Activated CD4-positive, alpha-beta memory T cell treated with anti-CD3 and anti-CD28 coated beads for 36 hours (primary cell): ENCODE results near the gene ANKRD12. TPM values are rescaled to one million over a fixed set of nuclear protein-coding genes. Genes with fewer than 3 reads are reported as not detected.

Experiments used
- CTCF ChIA-PET: fragments of 350-600 bp; sonication (Branson Sonifier 250); formaldehyde crosslinking; loops from one replicate; lab custom pipeline; 2021; ENCODE audit warnings: antibody characterized with exemption, inconsistent platforms; lab: Charles Lee
- POLR2A ChIA-PET: fragments of 350-600 bp; sonication (Branson Sonifier 250); formaldehyde crosslinking; loops from one replicate; lab custom pipeline; 2021; ENCODE audit warnings: antibody characterized with exemption; lab: Charles Lee
- DNase-seq: peaks from one replicate; pipeline ENCODE4 v3.0.0-alpha.2; 2020
- H3K27ac Mint-ChIP-seq: one replicate; pipeline ENCODE4 v1.8.0; 2021; ENCODE audit warnings: mixed read lengths
- H3K27me3 Mint-ChIP-seq: one replicate; pipeline ENCODE4 v1.8.0; 2021; ENCODE audit warnings: mixed read lengths
- H3K36me3 Mint-ChIP-seq: one replicate; pipeline ENCODE4 v1.8.0; 2021; ENCODE audit warnings: mixed read lengths
- H3K4me1 Mint-ChIP-seq: one replicate; pipeline ENCODE4 v1.8.0; 2021; ENCODE audit warnings: low read depth, mixed read lengths
- H3K4me3 Mint-ChIP-seq: one replicate; pipeline ENCODE4 v1.8.0; 2021; ENCODE audit warnings: mild to moderate bottlenecking, mixed read lengths
- H3K9me3 Mint-ChIP-seq: one replicate; pipeline ENCODE4 v1.8.0; 2021; ENCODE audit warnings: mixed read lengths
- intact Hi-C: fragments of 100-400 bp; cut with micrococcal nuclease; formaldehyde crosslinking; loops from one replicate; pipeline ENCODE4 v1.15.1; 2023
- total RNA-seq, 2 experiments: library from RNA; stranded (reverse); gene quantifications; one replicate each; pipeline ENCODE4 v1.2.3, GENCODE V29; 2021

Gene ANKRD12
- total RNA-seq, 2 experiments from 2014 or later, result 77.8 to 83.9 TPM

GRCh38 chr18:9333441-9334328, 197.1 kb downstream of the ANKRD12 start:
- Mint-ChIP-seq H3K9me3 (peaks cover 2% of the 10 kb centered on the region), H3K27ac (peak overlapping the region; percentile 47), H3K4me1 (peaks cover 20% of the 10 kb centered on the region), H3K27me3 (peaks cover 6% of the 10 kb centered on the region), H3K4me3 (peak overlapping the region; percentile 83), H3K36me3 (no peaks in the 10 kb centered on the region)
- CTCF ChIA-PET, result interaction anchor here (0.6 to 2.8 kb wide), 9 partner anchors 10 to 284 kb away, joined by 3 to 11 read pairs (median 3); no protein-coding TSS in a partner anchor
- no peak for DNase-seq
- intact Hi-C loops, result loop anchor here (1.0 to 10.0 kb wide), 7 partner anchors 142 to 1191 kb away; partner anchors contain the start of genes ANKRD12, MTCL1, NAPG and RALBP1
- POLR2A ChIA-PET, result interaction anchor here (1.0 to 1.3 kb wide), 2 partner anchors 193 to 251 kb away, joined by 3 read pairs; no protein-coding TSS in a partner anchor

GRCh38 chr18:9334329-9334972, 197.9 kb downstream of the ANKRD12 start, which contains the start of gene TWSG1:
Gene TWSG1, plus strand, starts transcription at chr18:9334773. Its CDS starts 2,457 bp downstream, at chr18:9337230.
- peak within 1 kb of the TSS; percentile 47 for H3K27ac Mint-ChIP-seq
- peak within 1 kb of the TSS; percentile 83 for H3K4me3 Mint-ChIP-seq
- no peaks in the 10 kb centered on the region for H3K9me3 Mint-ChIP-seq
- CTCF ChIA-PET, result interaction anchor here (0.6 to 2.8 kb wide), 10 partner anchors 11 to 285 kb away, joined by 3 to 11 read pairs (median 4); no protein-coding TSS in a partner anchor
- H3K36me3 Mint-ChIP-seq, result no peaks in the 10 kb centered on the region
- peaks cover 20% of the 10 kb centered on the region for H3K4me1 Mint-ChIP-seq
- H3K27me3 Mint-ChIP-seq, result peaks cover 6% of the 10 kb centered on the region
- POLR2A ChIA-PET, result interaction anchor here (0.9 to 1.3 kb wide), 3 partner anchors 194 to 252 kb away, joined by 3 read pairs; no protein-coding TSS in a partner anchor
- peak; percentile 93 for DNase-seq
- intact Hi-C loops, result loop anchor here (1.0 to 10.0 kb wide), 7 partner anchors 141 to 1190 kb away; partner anchors contain the start of genes ANKRD12, MTCL1, NAPG and RALBP1

GRCh38 chr18:9334973-9335696, 198.6 kb downstream of the ANKRD12 start:
- Mint-ChIP-seq H3K27ac (no peak overlapping the region), H3K27me3 (peaks cover 6% of the 10 kb centered on the region), H3K36me3 (no peaks in the 10 kb centered on the region), H3K9me3 (no peaks in the 10 kb centered on the region), H3K4me1 (peaks cover 20% of the 10 kb centered on the region), H3K4me3 (peak overlapping the region; percentile 83)
- ChIA-PET CTCF (interaction anchor here (1.0 to 2.8 kb wide), 6 partner anchors 12 to 267 kb away, joined by 3 to 11 read pairs (median 4); no protein-coding TSS in a partner anchor), POLR2A (interaction anchor here (0.9 to 1.3 kb wide), 3 partner anchors 195 to 253 kb away, joined by 3 read pairs; no protein-coding TSS in a partner anchor)
- intact Hi-C loops, result loop anchor here (1.0 to 10.0 kb wide), 8 partner anchors 93 to 1190 kb away; partner anchors contain the start of genes ANKRD12, MTCL1, NAPG and RALBP1
- DNase-seq, result peak; percentile 46

Other genes starting within 250 kb of the ANKRD12 start
- 100 to 1,000 TPM; 535 to 552 TPM for gene NDUFV2, start 34.1 kb upstream of the ANKRD12 start, total RNA-seq
- gene TWSG1, start 198.0 kb downstream of the ANKRD12 start, total RNA-seq, result 10 to 100 TPM; 11.0 to 12.2 TPM